Hepatocyte (in vitro differentiated cells): ENCODE data around the gene C14orf180. TPM values are rescaled to one million over a fixed set of nuclear protein-coding genes. Genes with fewer than 3 reads are reported as not detected.

Experiments
- DNase-seq: peaks from one replicate; pipeline ENCODE4 v3.0.0-alpha.2; 2016; ENCODE audit warnings: low spot score
- H2AFZ ChIP-seq: fragments of 200-600 bp; sonication (generic); 2 replicates; pipeline ENCODE4 v1.6.0; 2016; ENCODE audit warnings: antibody characterized with exemption, mild to moderate bottlenecking
- H3K27ac ChIP-seq: fragments of 200-600 bp; sonication (generic); 2 replicates; pipeline ENCODE4 v1.5.1; 2016; ENCODE audit warnings: mild to moderate bottlenecking
- H3K27me3 ChIP-seq: fragments of 200-600 bp; sonication (generic); 2 replicates; pipeline ENCODE4 v1.6.1; 2016
- H3K36me3 ChIP-seq: fragments of 200-600 bp; sonication (generic); replicated peaks from 2 replicates; pipeline ENCODE4 v1.5.1; 2016; ENCODE audit warnings: low read depth; ENCODE audit not compliant: insufficient read depth
- H3K4me1 ChIP-seq: fragments of 200-600 bp; sonication (generic); 2 replicates; pipeline ENCODE4 v1.5.1; 2016; ENCODE audit warnings: mild to moderate bottlenecking, moderate library complexity; ENCODE audit not compliant: insufficient read depth
- H3K4me2 ChIP-seq: fragments of 200-600 bp; sonication (generic); 2 replicates; pipeline ENCODE4 v1.6.0; 2016
- H3K4me3 ChIP-seq: fragments of 200-600 bp; sonication (generic); 2 replicates; pipeline ENCODE4 v1.5.1; 2016; ENCODE audit warnings: mild to moderate bottlenecking
- H3K79me2 ChIP-seq: fragments of 200-600 bp; sonication (generic); 2 replicates; pipeline ENCODE4 v1.6.0; 2017; ENCODE audit warnings: mild to moderate bottlenecking
- H3K9me2 ChIP-seq: fragments of 200-600 bp; sonication (generic); replicated peaks from 2 replicates; pipeline ENCODE4 v1.6.0; 2017; ENCODE audit warnings: mild to moderate bottlenecking; ENCODE audit not compliant: insufficient read depth
- H3K9me3 ChIP-seq: fragments of 200-600 bp; sonication (generic); 2 replicates; pipeline ENCODE4 v1.5.1; 2016; ENCODE audit warnings: low read depth, mild to moderate bottlenecking
- H4K20me1 ChIP-seq: fragments of 200-600 bp; sonication (generic); 2 replicates; pipeline ENCODE4 v1.6.0; 2016; ENCODE audit warnings: mild to moderate bottlenecking; ENCODE audit not compliant: insufficient read depth, poor library complexity, severe bottlenecking
- EZH2 ChIP-seq: fragments of 200-600 bp; sonication (generic); IDR thresholded peaks from 2 replicates; pipeline ENCODE4 v1.6.1; 2016; ENCODE audit warnings: antibody characterized with exemption, mild to moderate bottlenecking, borderline replicate concordance
- EZH2phosphoT487 ChIP-seq: fragments of 200-600 bp; sonication (generic); IDR thresholded peaks from one replicate; pipeline ENCODE4 v1.6.1; 2018; ENCODE audit warnings: antibody characterized with exemption, mild to moderate bottlenecking, low read depth, moderate library complexity; ENCODE audit not compliant: unreplicated experiment, severe bottlenecking
- WGBS: methylation state at CpG from one replicate; pipeline ENCODE4 v1.1.6; 2016; ENCODE audit warnings: low lambda C conversion rate; ENCODE audit errors: missing lambda C conversion rate; 5-methylcytosine and 5-hydroxymethylcytosine counted together
- polyA plus RNA-seq: library from polyadenylated mRNA; unstranded; fragments of >200 nt; fragmentation: Nextera tagmentation; extraction: Ambion mirVana; gene quantifications from 2 replicates; pipeline ENCODE4 v1.2.1, GENCODE V29; 2016
- total RNA-seq: library from RNA; depleted of rRNA; stranded (reverse); fragments of >200 nt; gene quantifications from 2 replicates; pipeline ENCODE4 v1.2.3, GENCODE V29; 2014
- TF ChIP-seq, protein P1 (sequence below): fragments of 200-600 bp; sonication (generic); IDR thresholded peaks from 2 replicates; pipeline ENCODE4 v1.5.1; 2016; ENCODE audit warnings: antibody characterized with exemption, mild to moderate bottlenecking; ENCODE audit not compliant: poor library complexity

Gene C14orf180
- total and polyA plus RNA-seq, 2 experiments from 2014 or later = 1.1 to 1.2 TPM

- Histone ChIP-seq H4K20me1 (no peaks in the 10 kb centered on the region), H3K4me1 (peaks cover 9% of the 10 kb centered on the region), H3K4me3 (no peak overlapping the region), H3K79me2 (no peaks in the 10 kb centered on the region), H3K9me3 (no peaks in the 10 kb centered on the region), H3K27ac (no peak overlapping the region), H3K27me3 (no peaks in the 10 kb centered on the region), H2AFZ (no peak overlapping the region), H3K36me3 (no peaks in the 10 kb centered on the region), H3K9me2 (no peaks in the 10 kb centered on the region), H3K4me2 (no peak overlapping the region)
- TF ChIP-seq EZH2 = no peak
- TF ChIP-seq EZH2phosphoT487 = no peak
- TF ChIP-seq, protein P1, sequence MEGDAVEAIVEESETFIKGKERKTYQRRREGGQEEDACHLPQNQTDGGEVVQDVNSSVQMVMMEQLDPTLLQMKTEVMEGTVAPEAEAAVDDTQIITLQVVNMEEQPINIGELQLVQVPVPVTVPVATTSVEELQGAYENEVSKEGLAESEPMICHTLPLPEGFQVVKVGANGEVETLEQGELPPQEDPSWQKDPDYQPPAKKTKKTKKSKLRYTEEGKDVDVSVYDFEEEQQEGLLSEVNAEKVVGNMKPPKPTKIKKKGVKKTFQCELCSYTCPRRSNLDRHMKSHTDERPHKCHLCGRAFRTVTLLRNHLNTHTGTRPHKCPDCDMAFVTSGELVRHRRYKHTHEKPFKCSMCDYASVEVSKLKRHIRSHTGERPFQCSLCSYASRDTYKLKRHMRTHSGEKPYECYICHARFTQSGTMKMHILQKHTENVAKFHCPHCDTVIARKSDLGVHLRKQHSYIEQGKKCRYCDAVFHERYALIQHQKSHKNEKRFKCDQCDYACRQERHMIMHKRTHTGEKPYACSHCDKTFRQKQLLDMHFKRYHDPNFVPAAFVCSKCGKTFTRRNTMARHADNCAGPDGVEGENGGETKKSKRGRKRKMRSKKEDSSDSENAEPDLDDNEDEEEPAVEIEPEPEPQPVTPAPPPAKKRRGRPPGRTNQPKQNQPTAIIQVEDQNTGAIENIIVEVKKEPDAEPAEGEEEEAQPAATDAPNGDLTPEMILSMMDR = no peak
- WGBS = 89% methylated on average over 13 of the region's 14 CpGs
- DNase-seq = no peak
Observed at GRCh38 chr14:104595116-104595675, 15.6 kb downstream of the C14orf180 start.

DNA sequence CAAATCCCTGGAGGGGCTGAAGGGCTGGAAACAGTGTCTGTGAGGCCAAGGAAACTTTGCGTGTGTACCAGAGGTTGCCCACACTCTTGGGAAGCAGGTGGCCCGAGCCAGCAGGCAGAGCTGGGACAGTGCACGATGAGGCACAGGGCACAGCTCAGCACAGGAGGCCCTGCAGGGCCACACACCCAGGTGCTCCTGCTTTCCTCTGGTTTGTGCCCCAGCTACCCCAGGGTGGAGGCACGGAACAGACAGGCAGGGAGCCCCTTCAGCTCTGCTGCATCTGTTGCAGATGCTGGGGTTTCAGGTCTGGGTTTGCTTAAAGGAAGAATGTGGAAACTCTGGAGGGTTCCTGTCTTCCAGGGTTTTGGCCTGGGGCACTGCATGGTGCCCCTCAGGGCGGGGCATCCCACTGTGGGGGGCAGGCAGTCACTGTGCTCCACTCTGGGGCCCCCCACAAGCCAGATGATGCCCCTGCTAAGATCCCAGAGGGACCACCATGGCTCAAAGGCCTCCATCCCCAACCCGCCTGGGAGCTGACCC lies 16.4 kb downstream of the C14orf180 start:
- Histone ChIP-seq H3K4me1 (peaks cover 9% of the 10 kb centered on the region), H3K36me3 (no peaks in the 10 kb centered on the region), H3K9me2 (no peaks in the 10 kb centered on the region), H3K4me3 (no peak overlapping the region), H3K27ac (no peak overlapping the region), H3K79me2 (no peaks in the 10 kb centered on the region), H3K4me2 (no peak overlapping the region), H3K27me3 (no peaks in the 10 kb centered on the region), H2AFZ (no peak overlapping the region), H3K9me3 (no peaks in the 10 kb centered on the region), H4K20me1 (no peaks in the 10 kb centered on the region)
- TF ChIP-seq EZH2phosphoT487 = no peak
- TF ChIP-seq, protein P1 = no peak
- TF ChIP-seq EZH2 = no peak
- DNase-seq = no peak
- WGBS = 88% methylated on average over 6 of the region's 6 CpGs

DNA sequence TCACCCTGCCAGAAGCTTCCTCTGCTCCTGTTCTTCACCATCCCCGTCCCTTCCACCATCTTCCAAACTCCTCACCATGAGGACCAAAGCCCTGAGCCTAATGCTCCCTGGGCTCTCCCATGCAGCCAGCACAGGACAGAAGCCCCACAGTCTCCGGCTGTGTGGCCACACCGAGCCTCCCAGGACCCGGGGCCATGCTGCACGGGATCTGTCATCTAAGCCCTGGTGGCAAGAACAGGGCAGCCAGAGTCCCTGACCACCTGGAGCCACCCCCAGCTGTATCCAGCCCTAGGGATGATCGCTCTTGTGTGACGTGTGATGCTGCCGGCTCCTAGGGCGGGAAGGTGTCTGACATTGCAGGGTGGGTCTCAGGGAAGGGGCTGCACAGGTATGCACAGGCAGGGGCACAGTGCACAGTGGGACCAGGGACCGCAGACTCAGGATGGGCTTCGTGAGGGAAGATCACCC lies 16.9 kb downstream of the C14orf180 start:
- no peak overlapping the region for H3K27ac ChIP-seq
- WGBS = 95% methylated on average over 10 of the region's 11 CpGs
- no peak for DNase-seq
- H3K4me2 ChIP-seq = no peak overlapping the region
- no peaks in the 10 kb centered on the region for H3K9me3 ChIP-seq
- H3K4me1 ChIP-seq = peaks cover 9% of the 10 kb centered on the region
- no peaks in the 10 kb centered on the region for H3K27me3 ChIP-seq
- no peaks in the 10 kb centered on the region for H3K79me2 ChIP-seq
- no peak overlapping the region for H3K4me3 ChIP-seq
- no peaks in the 10 kb centered on the region for H4K20me1 ChIP-seq
- no peaks in the 10 kb centered on the region for H3K36me3 ChIP-seq
- H3K9me2 ChIP-seq = no peaks in the 10 kb centered on the region
- H2AFZ ChIP-seq = no peak overlapping the region
- TF ChIP-seq EZH2 (no peak), EZH2phosphoT487 (no peak)
- TF ChIP-seq, protein P1 = no peak
